HAP-1 (cell line): ENCODE measurements around the gene GOLGA6C.
"Not testable (repeated sequence)": the region's sequence is repeated elsewhere in the genome, so short reads cannot be mapped to it uniquely, and the experiment has no call there.

Experiments
- DNase-seq, 2 experiments: peaks; one replicate each; pipeline ENCODE4 v3.0.0-alpha.2; 2016 to 2020; ENCODE audit warnings: low spot score in 2 of 2
- H3K27me3 ChIP-seq: fragments of 250-450 bp; sonication (Bioruptor Pico); 2 replicates; pipeline ENCODE4 v1.5.1; 2020; ENCODE audit warnings: low read depth, mild to moderate bottlenecking, moderate library complexity
- H3K36me3 ChIP-seq: fragments of 250-450 bp; sonication (Bioruptor Pico); replicated peaks from 2 replicates; pipeline ENCODE4 v1.5.1; 2020; ENCODE audit warnings: mild to moderate bottlenecking
- H3K4me1 ChIP-seq: fragments of 250-450 bp; sonication (Bioruptor Pico); 2 replicates; pipeline ENCODE4 v1.5.1; 2020; ENCODE audit warnings: mild to moderate bottlenecking
- H3K4me3 ChIP-seq: fragments of 250-450 bp; sonication (Bioruptor Pico); 2 replicates; pipeline ENCODE4 v1.5.1; 2020; ENCODE audit warnings: mild to moderate bottlenecking, moderate library complexity
- H3K9me3 ChIP-seq: fragments of 250-450 bp; sonication (Bioruptor Pico); 2 replicates; pipeline ENCODE4 v1.5.1; 2020; ENCODE audit warnings: mild to moderate bottlenecking, moderate library complexity
- in situ Hi-C: fragments of 300-500 bp; cut with MboI; formaldehyde crosslinking; loops from 3 replicates; pipeline ENCODE4 v1.14.3; 2020; ENCODE audit warnings: low sequenced_read_pairs, inconsistent platforms, mixed read lengths

GOLGA6C gene

DNA sequence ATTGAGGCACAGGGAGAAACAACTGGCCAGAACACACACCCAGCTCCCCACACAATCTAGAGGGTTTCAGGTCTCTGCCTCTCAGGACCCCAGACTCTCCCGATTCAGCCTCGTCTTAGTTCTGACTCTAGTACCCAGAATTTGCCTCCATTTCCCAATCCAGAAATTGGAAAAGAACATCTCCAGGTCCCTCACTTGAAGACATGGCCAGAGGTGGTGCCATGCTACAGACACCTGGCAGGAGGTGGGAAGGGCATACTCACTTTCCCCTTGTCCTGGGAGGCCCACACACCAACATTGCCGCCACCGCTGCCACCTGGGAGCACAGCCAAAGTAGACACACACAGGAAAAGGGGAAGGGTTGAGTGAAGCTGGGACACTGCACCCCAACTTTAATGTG, 44.6 kb downstream of the GOLGA6C start:
- DNase-seq: not testable (repeated sequence)
- in situ Hi-C loops: loop anchor here (25.0 kb wide), 1 partner anchor 490 kb away; the partner anchor contains the start of gene LMAN1L

GRCh38 chr15:75306188-75306587, 48.1 kb downstream of the GOLGA6C start:
- H3K4me3 ChIP-seq: no peak overlapping the region
- H3K9me3 ChIP-seq: no peaks in the 10 kb centered on the region
- in situ Hi-C loops: loop anchor here (25.0 kb wide), 1 partner anchor 494 kb away; the partner anchor contains the start of gene LMAN1L
- H3K36me3 ChIP-seq: no peaks in the 10 kb centered on the region
- H3K4me1 ChIP-seq: peaks cover 11% of the 10 kb centered on the region
- peak; percentile 50 to 76 for DNase-seq
- H3K27me3 ChIP-seq: peaks cover 21% of the 10 kb centered on the region

More for the DNA sequence above, 44.6 kb downstream of the GOLGA6C start:
- not testable (repeated sequence) for H3K9me3 ChIP-seq, H3K27me3 ChIP-seq, H3K4me3 ChIP-seq, H3K36me3 ChIP-seq
- H3K4me1 ChIP-seq: peaks cover 11% of the 10 kb centered on the region

DNA sequence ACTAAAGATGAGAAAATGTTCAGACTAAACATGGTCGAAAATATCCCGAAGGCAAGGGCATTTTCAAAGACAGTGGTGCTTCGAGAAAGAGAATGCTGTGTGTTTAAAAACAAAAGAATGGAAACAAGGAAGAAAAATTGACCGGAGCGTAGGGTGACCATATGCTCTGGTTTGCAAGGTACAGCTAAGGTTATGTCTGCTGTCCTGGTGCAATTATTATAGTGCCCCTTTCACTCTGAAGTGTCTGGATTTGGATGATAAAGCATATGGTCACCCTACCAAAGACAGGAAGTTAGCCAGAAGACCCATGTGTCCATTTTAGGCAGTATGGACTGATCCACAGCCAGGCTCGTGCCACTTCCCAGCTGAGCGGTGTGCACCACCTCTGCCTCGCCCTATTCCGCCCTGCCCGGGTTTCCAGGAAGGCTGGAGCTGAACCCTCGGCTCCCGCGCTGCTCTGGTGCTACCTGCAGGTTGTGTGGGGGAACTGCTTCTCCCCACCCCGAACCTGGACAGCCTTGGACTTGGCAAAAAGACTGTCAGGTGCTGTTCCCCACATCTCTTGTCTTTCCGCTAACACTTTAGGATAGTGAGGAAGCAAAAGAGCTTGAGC, 49.8 kb downstream of the GOLGA6C start:
- H3K9me3 ChIP-seq: no peaks in the 10 kb centered on the region
- in situ Hi-C loops: loop anchor here (25.0 kb wide), 1 partner anchor 496 kb away; the partner anchor contains the start of gene LMAN1L
- DNase-seq: peak; percentile 62 to 91
- H3K4me3 ChIP-seq: no peak overlapping the region
- H3K27me3 ChIP-seq: peaks cover 24% of the 10 kb centered on the region
- H3K36me3 ChIP-seq: no peaks in the 10 kb centered on the region
- H3K4me1 ChIP-seq: peaks cover 11% of the 10 kb centered on the region

DNA sequence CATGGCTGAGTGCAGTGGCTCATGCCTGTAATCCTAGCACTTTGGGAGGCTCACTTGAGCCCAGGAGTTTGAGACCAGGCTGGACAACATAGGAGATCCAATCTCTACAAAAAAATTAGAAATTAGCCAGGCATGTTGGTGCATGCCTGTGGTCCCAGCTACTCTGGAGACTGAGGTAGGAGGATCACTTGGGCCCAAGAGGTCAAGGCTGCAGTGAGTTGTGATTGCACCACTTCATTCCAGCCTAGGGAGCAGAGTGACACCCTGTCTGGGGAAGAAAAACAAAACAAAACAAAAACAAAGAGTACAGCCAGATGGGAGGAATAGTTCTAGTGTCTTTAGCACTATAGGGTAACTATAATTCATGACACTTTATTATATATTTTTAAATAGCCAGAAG, 51.6 kb downstream of the GOLGA6C start:
- peaks cover 11% of the 10 kb centered on the region for H3K4me1 ChIP-seq
- no peak overlapping the region for H3K4me3 ChIP-seq
- H3K9me3 ChIP-seq: no peaks in the 10 kb centered on the region
- in situ Hi-C loops: loop anchor here (25.0 kb wide), 1 partner anchor 497 kb away; the partner anchor contains the start of gene LMAN1L
- no peak for DNase-seq
- peaks cover 15% of the 10 kb centered on the region for H3K27me3 ChIP-seq
- no peaks in the 10 kb centered on the region for H3K36me3 ChIP-seq

GRCh38 chr15:75312548-75312947, 54.4 kb downstream of the GOLGA6C start:
- not testable (repeated sequence) for DNase-seq, H3K4me1 ChIP-seq, H3K4me3 ChIP-seq, H3K9me3 ChIP-seq, H3K36me3 ChIP-seq
- in situ Hi-C loops: loop anchor here (25.0 kb wide), 1 partner anchor 500 kb away; the partner anchor contains the start of gene LMAN1L
- peaks cover 15% of the 10 kb centered on the region for H3K27me3 ChIP-seq

DNA sequence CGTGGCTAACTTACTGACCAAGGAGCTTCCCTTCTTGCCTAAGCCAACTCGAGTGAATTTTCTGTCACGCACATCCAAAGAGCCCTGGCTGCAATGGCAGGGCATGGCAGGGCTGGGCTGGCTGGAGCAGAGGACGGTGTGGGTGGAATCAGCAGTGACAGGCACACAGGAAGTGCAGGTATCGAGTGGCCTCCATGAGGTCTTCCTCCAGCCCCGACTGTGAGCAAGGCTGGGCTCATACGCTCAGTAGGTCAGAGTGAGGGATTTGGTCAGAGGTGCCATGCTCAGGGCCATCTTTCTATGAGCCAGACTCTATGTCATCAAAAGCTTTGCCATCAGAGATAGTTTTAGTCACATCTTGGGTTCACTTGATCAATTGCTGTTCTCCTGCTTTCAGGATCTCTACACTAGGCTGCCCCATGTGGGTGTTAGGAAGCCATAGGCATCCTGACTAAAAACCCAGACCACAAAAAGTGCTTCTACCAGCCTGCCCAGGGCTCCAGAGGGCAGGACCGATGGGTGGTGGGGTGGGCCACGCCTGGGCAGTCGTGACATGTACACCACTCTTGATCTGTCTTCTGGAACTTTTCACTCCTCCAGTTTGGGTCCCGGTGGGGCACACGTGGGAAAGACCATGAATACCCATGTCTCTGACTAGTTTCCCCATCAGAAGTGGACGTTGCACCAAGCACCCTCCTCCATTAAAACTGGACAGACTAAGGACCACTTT, 55.1 kb downstream of the GOLGA6C start:
- no peak overlapping the region for H3K4me3 ChIP-seq
- H3K9me3 ChIP-seq: no peaks in the 10 kb centered on the region
- H3K36me3 ChIP-seq: no peaks in the 10 kb centered on the region
- peaks cover 15% of the 10 kb centered on the region for H3K27me3 ChIP-seq
- H3K4me1 ChIP-seq: no peaks in the 10 kb centered on the region
- no peak for DNase-seq
- in situ Hi-C loops: loop anchor here (25.0 kb wide), 1 partner anchor 501 kb away; the partner anchor contains the start of gene LMAN1L

DNA sequence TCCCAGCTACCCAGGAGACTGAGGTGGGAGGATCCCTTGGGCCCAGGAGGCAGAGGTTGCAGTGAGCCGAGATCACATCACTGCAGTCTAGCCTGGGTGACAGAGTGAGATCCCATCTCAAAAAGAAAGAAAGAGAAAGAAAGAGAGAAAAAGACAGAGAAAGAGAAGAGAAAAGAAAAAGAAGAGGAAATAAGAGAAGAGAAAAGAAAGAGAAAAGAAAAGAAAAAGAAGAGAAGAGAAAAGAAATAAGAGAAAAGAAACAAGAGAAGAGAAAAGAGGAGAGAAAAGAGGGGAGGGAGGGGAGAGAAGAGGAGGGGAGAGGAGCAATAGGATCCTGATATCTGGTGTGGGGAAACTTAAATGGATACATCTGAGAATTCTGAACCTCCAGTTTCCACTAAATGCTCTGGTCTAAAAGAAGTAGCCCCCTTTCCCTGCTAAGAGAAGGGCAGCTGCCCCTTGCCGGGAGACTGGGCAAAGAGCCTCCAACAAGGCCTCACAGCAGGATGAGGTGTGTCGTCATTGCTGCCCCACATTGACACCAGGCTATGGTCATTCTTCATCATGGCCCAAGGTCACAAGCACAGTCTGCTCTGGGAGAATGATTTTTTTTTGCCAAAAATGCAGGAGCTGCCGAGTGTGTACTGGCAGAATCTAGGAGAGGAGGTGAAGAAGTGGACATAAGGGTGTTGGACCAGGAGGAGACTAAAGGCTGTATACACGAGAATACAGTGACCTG, 56.6 kb downstream of the GOLGA6C start:
- in situ Hi-C loops: loop anchor here (5.0 to 25.0 kb wide), 2 partner anchors 82 to 502 kb away; partner anchors contain the start of gene LMAN1L
- no peaks in the 10 kb centered on the region for H3K36me3 ChIP-seq
- H3K4me1 ChIP-seq: no peaks in the 10 kb centered on the region
- no peak overlapping the region for H3K4me3 ChIP-seq
- peak in 1 of 2 experiments; percentile 7 for DNase-seq
- H3K27me3 ChIP-seq: peaks cover 13% of the 10 kb centered on the region
- no peaks in the 10 kb centered on the region for H3K9me3 ChIP-seq

- in situ Hi-C loops: loop anchor here (5.0 to 25.0 kb wide), 2 partner anchors 87 to 507 kb away; partner anchors contain the start of gene LMAN1L
- not testable (repeated sequence) for H3K4me3 ChIP-seq, H3K9me3 ChIP-seq, H3K27me3 ChIP-seq, H3K36me3 ChIP-seq, H3K4me1 ChIP-seq
- peak in 1 of 2 experiments; percentile 1 for DNase-seq
Measured at GRCh38 chr15:75319231-75319897, 61.2 kb downstream of the GOLGA6C start.
